Activated CD8-positive, alpha-beta T cell treated with anti-CD3 and anti-CD28 coated beads for 36 hours (primary cell): ENCODE data around the gene OR8K5. TPM values are rescaled to one million over a fixed set of nuclear protein-coding genes. Genes with fewer than 3 reads are reported as not detected.

Experiments
- ATAC-seq: fragments of 200-7000 bp; cut with Tn5 transposase; one replicate; pipeline ENCODE4 v1.10.0; 2021; ENCODE audit warnings: mild to moderate bottlenecking, moderate library complexity
- CTCF ChIA-PET: fragments of 350-600 bp; sonication (Branson Sonifier 250); formaldehyde crosslinking; loops from one replicate; lab custom pipeline; 2021; ENCODE audit warnings: antibody characterized with exemption; lab: Charles Lee
- POLR2A ChIA-PET: fragments of 350-600 bp; sonication (Branson Sonifier 250); formaldehyde crosslinking; loops from one replicate; lab custom pipeline; 2021; ENCODE audit warnings: antibody characterized with exemption; lab: Charles Lee
- DNase-seq: peaks from one replicate; pipeline ENCODE4 v3.0.0-alpha.2; 2020
- H3K27ac Mint-ChIP-seq: one replicate; pipeline ENCODE4 v1.8.0; 2021; ENCODE audit warnings: mild to moderate bottlenecking, mixed read lengths
- H3K27me3 Mint-ChIP-seq: one replicate; pipeline ENCODE4 v1.8.0; 2021; ENCODE audit warnings: mixed read lengths
- H3K36me3 Mint-ChIP-seq: one replicate; pipeline ENCODE4 v1.8.0; 2021; ENCODE audit warnings: low read depth, mixed read lengths
- H3K4me1 Mint-ChIP-seq: one replicate; pipeline ENCODE4 v1.8.0; 2021; ENCODE audit warnings: low read depth, mixed read lengths
- H3K4me3 Mint-ChIP-seq: one replicate; pipeline ENCODE4 v1.8.0; 2021; ENCODE audit warnings: mild to moderate bottlenecking, moderate library complexity, mixed read lengths
- H3K9me3 Mint-ChIP-seq: one replicate; pipeline ENCODE4 v1.8.0; 2021; ENCODE audit warnings: mixed read lengths
- intact Hi-C: fragments of 100-400 bp; cut with micrococcal nuclease; formaldehyde crosslinking; loops from one replicate; pipeline ENCODE4 v1.10.0; 2022
- total RNA-seq, 2 experiments: library from RNA; stranded (reverse); gene quantifications; one replicate each; pipeline ENCODE4 v1.2.3, GENCODE V29; 2021
- TF ChIP-seq, protein P1 (sequence below): fragments of 200-600 bp; IDR thresholded peaks from one replicate; pipeline ENCODE4 v1.8.0; 2022; ENCODE audit warnings: antibody characterized with exemption, mild to moderate bottlenecking

The OR8K5 gene
- not detected for total RNA-seq

- ChIA-PET POLR2A (no interaction called here), CTCF (no interaction called here)
- Mint-ChIP-seq H3K9me3 (peaks cover 24% of the 10 kb centered on the region), H3K36me3 (no peaks in the 10 kb centered on the region), H3K4me1 (no peaks in the 10 kb centered on the region), H3K27ac (no peak within 1 kb of the TSS), H3K27me3 (no peaks in the 10 kb centered on the region), H3K4me3 (no peak within 1 kb of the TSS)
- no peak for ATAC-seq
- intact Hi-C loops: no loop called here
- DNase-seq: no peak
- TF ChIP-seq, protein P1, sequence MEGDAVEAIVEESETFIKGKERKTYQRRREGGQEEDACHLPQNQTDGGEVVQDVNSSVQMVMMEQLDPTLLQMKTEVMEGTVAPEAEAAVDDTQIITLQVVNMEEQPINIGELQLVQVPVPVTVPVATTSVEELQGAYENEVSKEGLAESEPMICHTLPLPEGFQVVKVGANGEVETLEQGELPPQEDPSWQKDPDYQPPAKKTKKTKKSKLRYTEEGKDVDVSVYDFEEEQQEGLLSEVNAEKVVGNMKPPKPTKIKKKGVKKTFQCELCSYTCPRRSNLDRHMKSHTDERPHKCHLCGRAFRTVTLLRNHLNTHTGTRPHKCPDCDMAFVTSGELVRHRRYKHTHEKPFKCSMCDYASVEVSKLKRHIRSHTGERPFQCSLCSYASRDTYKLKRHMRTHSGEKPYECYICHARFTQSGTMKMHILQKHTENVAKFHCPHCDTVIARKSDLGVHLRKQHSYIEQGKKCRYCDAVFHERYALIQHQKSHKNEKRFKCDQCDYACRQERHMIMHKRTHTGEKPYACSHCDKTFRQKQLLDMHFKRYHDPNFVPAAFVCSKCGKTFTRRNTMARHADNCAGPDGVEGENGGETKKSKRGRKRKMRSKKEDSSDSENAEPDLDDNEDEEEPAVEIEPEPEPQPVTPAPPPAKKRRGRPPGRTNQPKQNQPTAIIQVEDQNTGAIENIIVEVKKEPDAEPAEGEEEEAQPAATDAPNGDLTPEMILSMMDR: no peak
These were observed at the start of gene OR8K5 for GRCh38 chr11:56160217-56160616. Gene OR8K5, minus strand, starts transcription at chr11:56160317. Its CDS starts 0 bp downstream, at chr11:56160317.

DNA sequence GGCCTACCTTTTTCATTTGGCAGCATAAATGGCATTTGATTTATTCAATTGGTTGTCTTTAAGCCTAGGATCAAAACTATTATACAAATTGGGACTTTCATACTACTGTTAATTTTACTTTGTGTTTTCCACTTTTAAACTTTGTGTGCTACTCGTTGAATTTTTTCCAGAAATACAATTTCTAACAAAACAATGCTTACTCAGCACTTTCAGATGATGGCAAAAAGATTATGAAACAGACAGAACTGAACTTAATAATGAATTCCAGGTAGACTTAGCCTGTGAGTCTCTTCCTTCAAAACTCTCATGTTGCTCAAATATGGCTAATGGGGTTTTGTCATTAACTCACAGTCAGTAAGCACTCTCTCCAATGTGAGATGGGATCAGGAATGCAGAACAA is 47.7 kb upstream of the OR8K5 start:
- POLR2A ChIA-PET: no interaction called here
- H3K27ac Mint-ChIP-seq: no peak overlapping the region
- DNase-seq (no peak), ATAC-seq (no peak)
- no peaks in the 10 kb centered on the region for H3K4me1 Mint-ChIP-seq
- no peak overlapping the region for H3K4me3 Mint-ChIP-seq
- H3K9me3 Mint-ChIP-seq: peaks cover 26% of the 10 kb centered on the region
- CTCF ChIA-PET: no interaction called here
- H3K27me3 Mint-ChIP-seq: no peaks in the 10 kb centered on the region
- TF ChIP-seq, protein P1: no peak
- no peaks in the 10 kb centered on the region for H3K36me3 Mint-ChIP-seq
- intact Hi-C loops: no loop called here

DNA sequence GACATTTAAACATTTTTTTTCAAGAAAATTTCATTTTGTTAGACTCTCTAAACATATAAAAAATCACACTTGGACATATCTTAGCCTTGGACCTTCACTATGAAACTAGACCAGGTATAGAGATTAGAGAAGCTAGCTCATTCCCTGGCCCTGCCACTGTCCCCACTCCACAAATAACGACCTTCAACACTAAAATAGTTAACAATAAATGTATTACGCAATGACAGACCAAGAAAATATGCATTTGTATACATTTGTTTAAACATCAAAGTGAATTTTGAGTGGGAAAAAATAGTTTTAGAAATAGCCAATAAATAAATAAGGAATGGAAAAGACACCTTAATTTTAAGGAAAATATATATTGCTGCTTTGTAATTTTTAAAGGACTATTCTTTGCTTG is 37.2 kb upstream of the OR8K5 start:
- H3K27me3 Mint-ChIP-seq: no peaks in the 10 kb centered on the region
- DNase-seq: no peak
- ChIA-PET CTCF (no interaction called here), POLR2A (no interaction called here)
- H3K36me3 Mint-ChIP-seq: no peaks in the 10 kb centered on the region
- no peak overlapping the region for H3K4me3 Mint-ChIP-seq
- intact Hi-C loops: no loop called here
- no peak for ATAC-seq
- no peak overlapping the region for H3K27ac Mint-ChIP-seq
- TF ChIP-seq, protein P1: no peak
- H3K4me1 Mint-ChIP-seq: no peaks in the 10 kb centered on the region
- peaks cover 7% of the 10 kb centered on the region for H3K9me3 Mint-ChIP-seq

- H3K27ac Mint-ChIP-seq: no peak overlapping the region
- CTCF ChIA-PET: no interaction called here
These were observed 36.6 kb upstream of the OR8K5 start for GRCh38 chr11:56196705-56197104.

GRCh38 chr11:56188602-56189001 is 28.5 kb upstream of the OR8K5 start:
- ChIA-PET CTCF (no interaction called here), POLR2A (no interaction called here)
- DNase-seq: no peak
- Mint-ChIP-seq H3K27me3 (no peaks in the 10 kb centered on the region), H3K4me3 (no peak overlapping the region), H3K4me1 (no peaks in the 10 kb centered on the region), H3K27ac (no peak overlapping the region), H3K36me3 (no peaks in the 10 kb centered on the region), H3K9me3 (peaks cover 28% of the 10 kb centered on the region)
- TF ChIP-seq, protein P1: no peak
- intact Hi-C loops: no loop called here
- no peak for ATAC-seq

More at GRCh38 chr11:56196705-56197104, 36.6 kb upstream of the OR8K5 start:
- DNase-seq (no peak), ATAC-seq (no peak)
- Mint-ChIP-seq H3K27me3 (no peaks in the 10 kb centered on the region), H3K4me1 (no peaks in the 10 kb centered on the region), H3K9me3 (peaks cover 9% of the 10 kb centered on the region), H3K4me3 (no peak overlapping the region), H3K36me3 (no peaks in the 10 kb centered on the region)
- intact Hi-C loops: no loop called here
- TF ChIP-seq, protein P1: no peak
- POLR2A ChIA-PET: no interaction called here
